RCC 7860 (cell line): ENCODE results near the gene IGF2BP3.
A peak's percentile ranks its signal among the peaks of the same experiment; 100 is the strongest.

ENCODE experiments used
- DNase-seq: peaks from one replicate; pipeline ENCODE4 v3.0.0-alpha.2; 2015; ENCODE audit warnings: low spot score
- FAIRE-seq: peaks from 2 replicates; lab custom pipeline; 2012; peaks lifted over from hg19 to GRCh38; lab: Jason Lieb, UNC

Gene IGF2BP3

DNA sequence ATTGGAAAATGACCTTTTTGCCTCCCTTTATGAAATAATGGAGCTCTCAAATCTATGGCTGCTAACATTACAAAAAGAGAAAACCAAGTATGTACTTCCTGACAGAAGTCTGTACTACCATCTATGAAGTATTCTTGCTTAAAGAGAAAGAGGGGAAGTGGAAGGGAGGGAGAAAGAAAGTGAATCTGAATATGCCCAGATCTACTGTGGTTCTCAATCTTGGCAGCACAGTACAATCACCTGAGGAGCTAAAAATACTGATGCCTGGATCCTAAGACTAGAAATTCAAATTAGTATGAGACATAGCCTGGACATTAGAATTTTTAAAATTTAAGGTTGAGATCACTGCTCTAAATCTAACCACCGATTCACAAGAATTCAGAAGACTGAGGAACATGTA lies 85.2 kb downstream of the IGF2BP3 start:
- no peak for DNase-seq
- no peak for FAIRE-seq

GRCh38 chr7:23383225-23383624 lies 87.1 kb downstream of the IGF2BP3 start:
- FAIRE-seq (no peak), DNase-seq (no peak)

GRCh38 chr7:23380961-23381360 lies 89.3 kb downstream of the IGF2BP3 start:
- DNase-seq: no peak
- no peak for FAIRE-seq

- no peak for FAIRE-seq
- no peak for DNase-seq
These were observed 89.7 kb downstream of the IGF2BP3 start for GRCh38 chr7:23380556-23380955.

DNA sequence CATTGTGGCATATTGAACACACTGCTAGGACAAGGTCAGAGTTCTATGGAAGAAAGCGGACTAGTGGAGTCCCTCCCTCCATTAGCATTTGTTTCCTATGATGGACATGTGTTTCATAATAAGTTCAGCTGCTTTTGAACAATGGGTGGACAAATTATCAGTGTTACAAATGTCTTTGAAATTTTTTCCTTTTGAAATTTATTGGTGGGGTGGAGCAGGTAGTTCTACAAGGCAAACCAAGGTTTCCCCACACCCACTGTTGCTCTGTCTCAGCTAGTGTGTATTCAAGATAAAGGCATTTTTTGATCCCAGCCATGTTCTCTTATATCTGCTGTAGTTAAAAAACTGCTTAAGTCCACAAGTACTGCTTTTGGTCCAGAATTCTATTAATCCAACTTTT lies 91.3 kb downstream of the IGF2BP3 start:
- FAIRE-seq (no peak), DNase-seq (no peak)

DNA sequence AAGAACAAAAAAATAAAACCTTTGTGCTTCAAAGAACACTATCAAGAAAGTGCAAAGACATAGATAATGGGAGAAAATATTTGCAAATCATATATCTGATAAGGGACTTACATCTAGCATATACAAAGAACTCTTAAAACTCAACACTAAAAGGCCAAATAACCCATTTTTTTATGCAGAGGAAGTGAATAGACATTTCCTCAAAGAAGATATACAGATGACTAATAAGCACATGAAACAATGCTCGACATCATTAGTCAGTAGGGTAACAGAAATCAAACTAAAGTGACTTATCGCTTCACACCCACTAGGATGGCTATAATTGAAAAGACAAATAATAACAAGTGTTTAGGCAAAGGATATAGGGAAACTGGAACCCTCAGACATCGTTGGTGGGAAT lies 93.2 kb downstream of the IGF2BP3 start:
- FAIRE-seq (peak; percentile 75), DNase-seq (peak; percentile 13)

GRCh38 chr7:23373151-23374004 lies 96.9 kb downstream of the IGF2BP3 start:
- DNase-seq (no peak), FAIRE-seq (no peak)

DNA sequence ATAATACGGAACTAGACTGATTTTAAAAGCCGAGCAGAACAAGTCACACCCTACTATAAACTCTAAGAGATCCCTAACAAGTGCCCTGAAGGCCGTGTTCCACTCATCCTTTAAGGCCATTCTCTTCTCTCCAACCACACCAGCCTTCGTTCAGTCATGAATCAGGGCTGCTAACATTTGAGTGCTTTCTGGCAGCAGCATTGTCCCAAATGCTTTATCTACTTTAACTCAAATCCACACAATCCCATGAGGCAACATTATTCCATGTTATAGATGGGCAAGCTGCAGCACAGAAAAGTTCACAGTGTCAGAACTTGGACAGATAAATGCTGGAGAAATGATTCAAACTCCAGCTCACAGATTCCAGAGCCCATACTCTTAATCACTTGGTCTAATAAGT lies 97.7 kb downstream of the IGF2BP3 start:
- DNase-seq (no peak), FAIRE-seq (no peak)

- FAIRE-seq (no peak), DNase-seq (no peak)
These were observed 98.6 kb downstream of the IGF2BP3 start for GRCh38 chr7:23371654-23372053.

DNA sequence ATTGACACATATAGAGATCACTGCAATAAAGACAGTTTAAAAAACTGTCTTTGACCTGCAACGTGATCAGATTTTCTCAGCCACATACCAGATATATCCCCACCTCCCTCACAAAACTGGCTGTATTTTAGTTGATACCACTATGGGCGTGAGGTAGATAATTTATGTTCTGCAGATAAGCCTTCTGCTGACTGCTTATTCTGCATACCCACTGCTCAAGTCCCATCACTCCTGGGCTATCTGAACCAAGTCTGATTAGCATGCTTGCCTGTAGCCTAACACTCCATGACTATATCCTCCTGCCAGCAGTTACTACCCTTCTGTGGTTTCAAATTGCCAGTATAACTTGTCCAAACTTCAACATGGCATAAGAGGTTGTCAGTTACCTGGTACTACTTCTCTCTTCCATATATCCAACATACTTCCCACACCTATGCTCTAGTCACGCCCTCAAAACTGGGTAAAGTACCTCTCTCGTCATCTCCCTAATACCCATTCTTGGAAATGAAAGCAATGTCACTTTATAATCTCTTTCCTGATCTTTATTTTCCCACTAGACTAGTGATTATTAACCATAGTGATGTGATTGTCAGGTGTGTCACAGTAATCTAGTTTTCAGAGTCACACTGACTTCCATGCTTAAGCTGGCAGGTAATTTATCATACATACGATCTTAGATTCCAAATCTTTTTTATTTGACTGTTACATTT lies 100.4 kb downstream of the IGF2BP3 start:
- FAIRE-seq (no peak), DNase-seq (no peak)

DNA sequence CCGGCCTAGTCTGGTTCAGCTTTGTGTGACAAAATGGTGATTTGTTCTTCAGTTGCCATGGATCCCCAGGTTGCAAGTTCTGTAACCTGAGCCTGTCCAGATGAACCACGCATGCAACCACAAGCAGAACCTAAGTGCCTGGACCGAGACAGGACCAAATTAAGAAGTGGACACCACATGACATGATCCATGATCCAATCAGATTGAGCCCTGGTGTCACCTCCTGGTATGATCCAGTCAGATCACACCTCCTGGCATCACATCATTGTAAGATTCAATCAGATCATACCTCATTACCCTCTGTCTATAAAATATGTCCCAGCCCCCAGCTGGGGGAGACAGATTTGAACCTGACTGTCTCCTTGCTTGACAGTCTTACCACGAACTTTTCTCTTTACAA lies 101.2 kb downstream of the IGF2BP3 start:
- no peak for FAIRE-seq
- DNase-seq: no peak

DNA sequence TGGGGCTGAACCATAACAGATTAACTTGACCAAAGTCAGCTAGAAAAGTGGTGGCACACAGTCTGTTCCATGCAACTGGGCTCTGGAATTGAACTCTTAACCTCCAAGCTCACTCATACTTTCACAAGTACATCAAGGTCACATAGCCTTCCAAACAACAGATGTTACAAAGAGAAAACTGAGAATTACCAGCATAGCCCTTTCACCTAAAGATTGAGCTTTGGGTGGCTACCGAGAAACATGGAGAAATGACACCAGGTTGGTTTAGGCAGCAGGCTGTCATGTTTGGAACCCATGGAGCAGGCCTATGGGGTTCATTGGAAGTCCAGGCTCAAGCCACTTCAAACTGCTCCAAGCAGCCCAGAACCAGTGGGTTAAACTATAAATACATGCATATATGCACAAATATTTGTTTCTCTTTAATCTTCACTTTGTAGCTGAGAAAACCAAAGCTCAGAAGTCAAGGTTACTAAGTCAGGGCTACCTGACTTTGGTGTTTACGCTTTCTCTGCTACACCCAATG lies 112.1 kb downstream of the IGF2BP3 start:
- FAIRE-seq (no peak), DNase-seq (no peak)

DNA sequence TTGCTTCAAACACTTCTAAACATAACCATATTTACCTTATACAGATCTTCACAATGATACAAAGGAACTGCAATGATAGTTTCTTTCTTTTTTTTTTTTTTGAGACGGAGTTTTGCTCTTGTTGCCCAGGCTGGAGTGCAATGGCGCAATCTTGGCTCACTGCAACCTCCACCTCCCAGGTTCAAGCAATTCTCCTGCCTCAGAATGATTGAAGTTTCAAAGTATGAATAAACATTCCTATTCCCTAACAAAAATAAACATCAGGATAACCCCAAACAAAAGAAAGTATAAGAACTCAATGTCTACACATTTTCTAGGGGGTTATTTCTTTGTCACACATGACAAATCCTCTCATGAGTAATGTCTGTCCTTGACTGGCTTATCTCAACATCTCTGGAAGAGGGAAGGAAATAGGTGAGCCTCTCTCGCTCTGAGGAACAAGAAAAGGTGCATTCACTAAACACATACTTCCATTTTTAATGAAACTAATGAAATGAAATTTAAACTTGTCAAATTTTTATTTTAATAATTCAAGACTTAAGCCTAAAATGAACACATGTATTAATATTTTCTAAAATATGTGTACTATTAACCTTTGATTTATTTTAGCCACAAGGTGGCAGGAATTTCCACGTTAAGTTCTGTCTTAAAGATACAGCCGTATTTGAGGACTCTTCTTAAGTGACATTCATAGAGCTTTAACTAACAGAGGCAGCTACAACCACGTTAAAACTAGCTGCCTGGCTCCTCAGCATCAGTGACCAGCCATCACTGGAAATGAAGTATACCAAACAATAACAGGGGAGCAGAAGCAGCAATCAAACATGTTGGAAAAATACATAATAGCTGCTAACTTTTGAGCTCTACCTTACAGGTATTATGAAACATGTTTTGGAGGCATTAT lies 112.8 kb downstream of the IGF2BP3 start:
- peak; percentile 72 for DNase-seq
- FAIRE-seq: peak; percentile 90

GRCh38 chr7:23356726-23357125 lies 113.6 kb downstream of the IGF2BP3 start:
- no peak for FAIRE-seq

DNA sequence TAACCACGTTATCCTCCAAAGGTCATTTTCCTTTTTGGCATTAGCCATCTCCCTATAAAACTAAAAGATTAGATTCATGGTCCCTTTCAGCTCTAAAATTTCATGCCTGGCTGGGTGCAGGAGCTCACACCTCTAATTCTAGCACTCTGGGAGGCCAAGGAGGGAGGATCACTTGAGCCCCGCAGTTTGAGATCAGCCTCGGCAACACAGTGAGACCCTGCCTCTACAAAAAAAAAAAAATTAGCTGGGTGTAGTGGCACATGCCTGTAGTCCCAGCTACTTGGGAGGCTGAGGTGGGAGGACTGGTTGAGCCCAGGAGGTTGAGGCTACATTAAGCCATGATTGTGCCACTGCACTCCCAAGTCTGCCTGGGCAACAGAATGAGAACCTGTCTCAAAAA lies 114.1 kb downstream of the IGF2BP3 start:
- FAIRE-seq (no peak), DNase-seq (no peak)

More at GRCh38 chr7:23356726-23357125, 113.6 kb downstream of the IGF2BP3 start:
- no peak for DNase-seq

- DNase-seq (peak; percentile 53), FAIRE-seq (peak; percentile 75)
These were observed 117.1 kb downstream of the IGF2BP3 start for GRCh38 chr7:23353172-23353571.

DNA sequence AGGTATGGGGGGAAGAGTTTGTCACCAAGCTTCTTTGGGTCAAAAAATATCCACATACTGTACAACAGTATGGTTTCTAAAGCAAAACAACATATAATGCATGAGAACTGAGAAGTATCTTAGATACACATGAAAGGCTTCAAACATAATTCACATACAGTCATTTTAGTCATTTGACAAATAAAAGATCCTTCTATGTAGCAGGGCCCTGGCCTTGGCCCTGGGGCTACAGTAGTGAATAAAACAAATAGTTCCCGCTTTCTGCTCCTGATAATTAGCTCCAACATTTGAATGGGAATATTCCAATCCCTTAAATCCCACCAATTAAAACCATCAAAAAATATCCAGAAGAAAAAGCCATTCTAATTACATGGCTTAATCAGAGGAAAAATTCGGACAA lies 119.8 kb downstream of the IGF2BP3 start:
- DNase-seq: no peak
- no peak for FAIRE-seq

- DNase-seq (peak; percentile 54), FAIRE-seq (peak; percentile 61)
These were observed 120.7 kb downstream of the IGF2BP3 start for GRCh38 chr7:23349484-23350157.

GRCh38 chr7:23347682-23348180 lies 122.6 kb downstream of the IGF2BP3 start:
- FAIRE-seq (peak; percentile 70), DNase-seq (peak; percentile 38)

DNA sequence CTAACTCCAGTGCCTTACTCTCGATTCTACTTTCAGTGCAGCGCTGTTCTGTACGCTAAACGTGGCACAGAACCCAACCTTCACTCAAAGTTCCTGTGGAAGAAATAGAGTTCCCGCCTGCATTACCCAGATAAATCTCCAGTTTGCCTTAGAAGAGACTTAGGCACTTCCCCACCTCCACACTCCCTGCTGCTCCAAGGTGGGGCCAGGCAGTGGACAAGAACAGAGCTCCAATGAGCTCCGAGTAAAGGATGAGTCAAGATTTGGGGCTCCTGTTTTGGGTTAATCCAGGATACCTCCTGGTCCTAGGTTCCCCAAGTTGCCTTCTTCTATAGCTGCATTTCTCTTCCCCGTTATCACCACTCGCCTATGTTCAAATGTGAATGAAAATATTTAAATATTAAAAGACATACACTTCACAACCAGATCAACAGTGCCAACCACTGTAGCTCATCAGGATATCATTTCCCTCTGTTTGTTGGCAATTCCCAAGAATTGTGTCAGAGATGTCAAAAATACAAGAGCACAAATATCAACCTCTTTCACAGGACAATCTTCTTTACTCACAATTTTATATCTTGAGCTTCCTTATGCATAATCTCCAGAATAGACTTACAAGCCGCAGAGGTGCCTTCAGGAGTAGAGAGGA lies 123.1 kb downstream of the IGF2BP3 start:
- FAIRE-seq (no peak), DNase-seq (no peak)
